ES-I3 (cell line): ENCODE data around the gene GLUL.

Experiments used
- H3K36me3 ChIP-seq: 2 replicates; pipeline ENCODE4 v1.6.1; 2013; ENCODE audit warnings: mild to moderate bottlenecking, low read length, control low read depth, moderate library complexity; ENCODE audit not compliant: insufficient read depth
- H3K4me1 ChIP-seq: 2 replicates; pipeline ENCODE4 v1.6.1; 2013; ENCODE audit warnings: mild to moderate bottlenecking, control low read depth, low read length; ENCODE audit not compliant: insufficient read depth
- H3K9ac ChIP-seq: 2 replicates; pipeline ENCODE4 v1.6.1; 2013; ENCODE audit warnings: low read depth, mild to moderate bottlenecking, low read length, moderate library complexity
- H3K9me3 ChIP-seq: 2 replicates; pipeline ENCODE4 v1.6.1; 2013; ENCODE audit warnings: mild to moderate bottlenecking, low read length, moderate library complexity; ENCODE audit not compliant: control insufficient read depth, insufficient read depth

Gene GLUL

DNA sequence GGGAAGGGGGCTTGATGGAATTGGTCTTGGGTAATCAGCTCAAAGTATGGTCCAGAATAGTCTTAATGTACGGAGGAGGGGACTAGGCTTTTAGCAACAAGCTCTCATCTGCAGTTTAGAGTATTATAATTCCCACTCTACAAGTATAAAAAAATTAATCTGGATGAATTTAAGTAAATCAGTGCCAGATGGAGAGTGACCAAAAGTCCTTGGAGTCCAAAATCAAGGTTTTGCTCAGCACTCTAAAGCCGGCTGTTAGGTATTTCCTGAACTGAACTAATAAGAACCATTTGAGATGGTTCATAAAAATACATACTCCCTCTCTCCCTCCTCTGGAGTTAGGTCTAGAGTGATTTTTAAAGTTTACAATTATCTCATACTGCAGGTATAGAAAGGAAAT lies 23.7 kb downstream of the GLUL start:
- Histone ChIP-seq H3K9ac (no peak overlapping the region), H3K36me3 (no peaks in the 10 kb centered on the region), H3K4me1 (no peaks in the 10 kb centered on the region), H3K9me3 (no peaks in the 10 kb centered on the region)

DNA sequence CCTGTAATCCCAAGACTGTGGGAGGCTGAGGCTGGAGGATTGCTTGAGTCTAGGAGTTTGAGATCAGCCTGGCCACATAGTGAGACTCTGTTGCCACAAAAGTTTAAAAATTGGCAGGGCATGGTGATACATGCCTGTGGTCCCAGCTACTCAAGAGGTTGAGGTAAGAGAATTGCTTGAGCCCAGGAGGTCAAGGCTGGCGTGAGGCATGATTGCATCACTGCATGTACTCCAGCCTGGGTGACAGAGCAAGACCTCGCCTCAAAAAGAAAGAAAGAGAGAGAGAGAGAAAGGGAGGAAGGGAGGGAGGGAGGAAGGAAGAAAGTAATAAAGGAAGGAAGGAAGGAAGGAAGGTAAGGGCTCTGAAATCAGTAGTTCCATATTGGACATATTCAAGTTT lies 25.0 kb downstream of the GLUL start:
- no peaks in the 10 kb centered on the region for H3K9me3 ChIP-seq
- H3K9ac ChIP-seq = no peak overlapping the region
- H3K4me1 ChIP-seq = peaks cover 4% of the 10 kb centered on the region; the same call in 1 of the 2 replicates
- H3K36me3 ChIP-seq = no peaks in the 10 kb centered on the region

DNA sequence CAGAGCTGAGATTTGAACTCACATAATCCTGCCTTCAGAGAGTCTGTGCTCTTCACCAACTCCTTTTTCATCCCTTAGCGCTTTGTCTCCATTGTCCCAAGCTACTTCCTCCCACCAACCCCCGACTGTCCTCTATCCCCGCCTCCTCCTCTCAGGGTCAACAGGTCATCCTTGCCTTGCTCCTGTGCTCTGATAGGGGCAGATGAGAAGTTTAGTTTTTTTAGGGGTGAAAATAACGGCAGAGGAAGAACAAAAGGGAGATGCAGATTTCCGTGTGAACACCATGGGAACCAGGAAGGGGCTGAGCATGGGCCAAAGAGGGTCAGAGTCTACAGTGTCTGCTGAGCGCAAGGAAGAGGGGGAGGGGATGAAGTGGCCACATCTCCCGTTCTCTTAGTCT lies 31.9 kb downstream of the GLUL start:
- Histone ChIP-seq H3K9me3 (no peaks in the 10 kb centered on the region), H3K4me1 (peaks cover 23% of the 10 kb centered on the region), H3K36me3 (no peaks in the 10 kb centered on the region), H3K9ac (no peak overlapping the region)

GRCh38 chr1:182357913-182358312 lies 33.7 kb downstream of the GLUL start:
- Histone ChIP-seq H3K9ac (no peak overlapping the region), H3K36me3 (no peaks in the 10 kb centered on the region), H3K4me1 (peaks cover 23% of the 10 kb centered on the region), H3K9me3 (no peaks in the 10 kb centered on the region)

- Histone ChIP-seq H3K4me1 (peaks cover 19% of the 10 kb centered on the region; the same call in 1 of the 2 replicates), H3K9me3 (no peaks in the 10 kb centered on the region), H3K9ac (no peak overlapping the region)
Measured at GRCh38 chr1:182357171-182357570, 34.4 kb downstream of the GLUL start.

DNA sequence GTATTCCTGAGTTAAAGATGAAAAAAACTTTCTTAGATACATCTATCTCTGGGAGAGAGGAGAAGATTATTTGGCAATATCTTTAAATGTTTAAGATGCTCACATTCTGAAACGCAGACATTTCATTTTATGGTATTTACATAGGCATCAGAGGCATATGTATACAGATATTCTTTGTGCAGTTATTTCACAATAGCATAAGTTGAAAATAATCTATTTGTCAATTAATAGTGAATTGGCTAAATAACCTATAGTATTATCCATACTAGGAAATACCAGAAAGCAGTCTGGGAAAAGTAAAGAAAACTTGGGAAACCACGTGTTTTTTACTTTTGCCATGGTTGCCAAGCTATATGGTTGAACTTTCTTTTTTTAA lies 35.9 kb downstream of the GLUL start:
- Histone ChIP-seq H3K9me3 (no peaks in the 10 kb centered on the region), H3K4me1 (peaks cover 19% of the 10 kb centered on the region; the same call in 1 of the 2 replicates), H3K9ac (no peak overlapping the region), H3K36me3 (no peaks in the 10 kb centered on the region)

More at GRCh38 chr1:182357171-182357570, 34.4 kb downstream of the GLUL start:
- no peaks in the 10 kb centered on the region for H3K36me3 ChIP-seq

DNA sequence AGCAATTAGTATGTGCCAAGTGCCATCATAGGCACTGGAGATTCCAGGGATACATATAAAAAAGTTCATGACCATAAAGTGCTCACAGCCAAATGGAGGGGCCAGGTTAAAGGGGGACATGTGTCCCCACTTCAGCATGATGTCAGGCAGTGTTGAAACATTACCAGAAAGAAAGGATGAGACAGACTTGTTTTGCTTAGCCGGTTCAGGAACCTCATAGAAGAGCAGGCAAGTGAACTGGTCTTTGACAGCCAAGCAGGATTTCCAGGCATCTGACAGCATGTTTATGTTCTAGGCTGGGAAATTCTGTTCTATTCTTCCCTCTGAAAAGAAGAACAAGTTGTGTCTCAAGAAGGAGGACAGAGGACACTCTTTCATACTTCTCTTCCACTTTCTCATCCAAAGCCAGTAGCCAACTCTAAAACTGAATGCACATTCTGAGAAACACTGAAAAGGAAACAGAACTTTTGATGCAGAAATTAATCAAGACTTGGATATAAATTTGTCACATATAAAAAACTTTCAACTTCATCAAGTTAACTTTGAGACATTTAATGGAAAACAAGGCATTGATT lies 39.7 kb downstream of the GLUL start:
- no peaks in the 10 kb centered on the region for H3K36me3 ChIP-seq

GRCh38 chr1:182350839-182351238 lies 40.8 kb downstream of the GLUL start:
- Histone ChIP-seq H3K4me1 (peaks cover 7% of the 10 kb centered on the region; the same call in 1 of the 2 replicates), H3K9me3 (no peaks in the 10 kb centered on the region), H3K9ac (no peak overlapping the region), H3K36me3 (no peaks in the 10 kb centered on the region)

More for the DNA sequence above, 39.7 kb downstream of the GLUL start:
- peaks cover 7% of the 10 kb centered on the region; the same call in 1 of the 2 replicates for H3K4me1 ChIP-seq
- no peaks in the 10 kb centered on the region for H3K9me3 ChIP-seq
- H3K9ac ChIP-seq = no peak overlapping the region

- Histone ChIP-seq H3K4me1 (peaks cover 7% of the 10 kb centered on the region; the same call in 1 of the 2 replicates), H3K9ac (no peak overlapping the region), H3K36me3 (no peaks in the 10 kb centered on the region), H3K9me3 (no peaks in the 10 kb centered on the region)
Measured at GRCh38 chr1:182348961-182349747, 42.4 kb downstream of the GLUL start.

DNA sequence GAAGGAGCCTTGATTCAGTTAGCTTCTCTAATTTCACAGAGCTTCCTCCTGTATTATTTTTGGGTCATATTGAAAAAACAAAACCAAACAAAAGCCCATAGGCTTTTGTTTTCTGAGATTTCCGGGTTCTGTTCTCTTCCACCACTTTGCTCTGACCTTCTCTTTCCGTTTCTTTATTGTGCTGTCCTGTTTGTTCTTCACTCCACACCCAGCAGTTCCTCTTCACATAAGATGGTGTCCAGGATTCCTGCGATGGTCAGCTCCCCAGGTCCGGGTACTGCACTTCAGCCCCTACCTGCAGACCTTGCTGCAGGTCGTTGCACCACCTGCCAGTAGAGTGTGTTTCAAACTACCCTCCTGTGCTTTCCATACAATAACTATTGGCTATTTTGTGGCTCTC lies 44.6 kb downstream of the GLUL start:
- no peaks in the 10 kb centered on the region for H3K36me3 ChIP-seq
- no peak overlapping the region for H3K9ac ChIP-seq
- H3K4me1 ChIP-seq = peaks cover 7% of the 10 kb centered on the region; the same call in 1 of the 2 replicates
- no peaks in the 10 kb centered on the region for H3K9me3 ChIP-seq

GRCh38 chr1:182340233-182341058 lies 51.1 kb downstream of the GLUL start:
- Histone ChIP-seq H3K4me1 (no peaks in the 10 kb centered on the region), H3K36me3 (no peaks in the 10 kb centered on the region), H3K9me3 (no peaks in the 10 kb centered on the region), H3K9ac (no peak overlapping the region)

- Histone ChIP-seq H3K9me3 (no peaks in the 10 kb centered on the region), H3K9ac (no peak overlapping the region), H3K36me3 (no peaks in the 10 kb centered on the region), H3K4me1 (no peaks in the 10 kb centered on the region)
Measured at GRCh38 chr1:182339684-182340083, 51.9 kb downstream of the GLUL start.

GRCh38 chr1:182338806-182339370 lies 52.7 kb downstream of the GLUL start:
- Histone ChIP-seq H3K36me3 (no peaks in the 10 kb centered on the region), H3K9me3 (no peaks in the 10 kb centered on the region), H3K9ac (no peak overlapping the region), H3K4me1 (no peaks in the 10 kb centered on the region)
